Activated CD4-positive, alpha-beta T cell treated with anti-CD3 and anti-CD28 coated beads for 1 hour (primary cell): Measurements from ENCODE around the gene PRR32.
"Not testable (repeated sequence)": the region's sequence is repeated elsewhere in the genome, so short reads cannot be mapped to it uniquely, and the experiment has no call there.

Experiments used
- DNase-seq: peaks from one replicate; pipeline ENCODE4 v3.0.0-alpha.2; 2020

PRR32 gene, protein sequence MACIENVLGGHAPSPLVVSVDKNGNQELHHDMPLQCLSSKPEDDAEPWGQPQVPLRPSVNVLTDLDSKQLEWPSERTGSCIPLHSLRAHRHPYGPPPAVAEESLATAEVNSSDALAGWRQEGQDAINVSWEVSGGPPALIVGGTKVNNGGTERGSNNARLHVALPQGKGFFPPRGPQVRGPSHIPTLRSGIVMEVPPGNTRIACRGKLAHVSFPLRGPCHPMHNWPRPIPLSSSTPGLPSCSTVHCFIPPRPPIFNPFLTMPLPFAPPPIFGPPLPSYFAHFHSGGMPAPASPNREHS

DNA sequence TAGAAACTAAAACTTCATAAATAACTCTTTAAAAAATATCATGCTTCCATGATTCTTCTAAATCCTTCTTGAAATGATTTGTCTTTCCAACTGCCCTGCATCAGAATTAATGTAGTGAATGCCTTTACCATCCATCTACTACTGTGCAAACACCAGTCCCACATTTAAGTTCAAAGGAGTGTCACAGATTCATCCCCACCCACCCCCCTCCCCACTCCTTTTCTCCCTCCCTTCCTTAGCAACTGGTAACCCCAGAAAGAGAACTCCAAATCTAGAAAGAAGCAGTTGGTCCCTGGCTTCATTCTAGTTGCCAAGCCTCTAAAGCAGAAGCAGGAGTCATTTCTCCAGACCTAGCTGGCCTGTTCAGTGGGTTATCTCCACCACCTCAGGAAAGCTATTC is at the start of gene PRR32:
Gene PRR32 (plus strand): TSS at position 301 of the 400 bp plus-strand sequence. CDS start 115 bp downstream, outside the sequence.
- DNase-seq: no peak

DNA sequence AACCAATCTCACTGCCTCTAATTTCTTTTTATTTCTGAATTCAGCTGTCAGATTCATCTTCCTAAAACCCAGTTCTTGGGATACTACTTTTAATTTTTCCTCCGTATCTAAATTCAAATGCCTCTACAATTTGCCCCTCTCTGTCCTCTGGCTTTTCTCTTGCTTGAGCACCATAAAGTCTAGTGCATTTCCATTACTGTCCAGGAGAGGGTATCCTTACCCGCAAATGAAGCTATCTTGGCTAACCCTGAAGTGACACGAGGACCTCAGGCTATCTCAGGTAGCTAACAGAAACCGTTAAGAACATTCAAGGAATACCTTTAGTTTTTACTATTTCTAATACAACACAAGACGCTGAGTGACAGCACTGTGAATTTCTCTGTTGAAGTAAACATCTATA is 49.4 kb upstream of the PRR32 start:
- no peak for DNase-seq

DNA sequence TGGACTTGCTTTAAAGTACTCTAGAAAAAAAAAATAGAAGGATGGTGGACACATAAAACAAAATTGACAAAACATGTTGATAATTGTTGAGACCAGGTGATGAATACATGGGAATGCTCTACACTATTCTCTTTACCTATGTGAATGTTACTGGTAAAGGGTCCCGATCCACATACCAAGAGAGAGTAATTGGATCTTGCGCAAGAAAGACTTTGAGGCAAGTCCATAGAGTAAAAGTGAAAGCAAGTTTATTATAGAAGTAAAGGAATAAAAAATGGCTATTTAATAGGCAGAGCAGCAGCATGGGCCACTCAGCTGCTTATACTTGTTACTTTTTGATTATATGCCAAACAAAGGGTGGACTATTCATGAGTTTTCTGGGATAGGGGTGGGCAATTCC is 34.0 kb upstream of the PRR32 start:
- DNase-seq: no peak

DNA sequence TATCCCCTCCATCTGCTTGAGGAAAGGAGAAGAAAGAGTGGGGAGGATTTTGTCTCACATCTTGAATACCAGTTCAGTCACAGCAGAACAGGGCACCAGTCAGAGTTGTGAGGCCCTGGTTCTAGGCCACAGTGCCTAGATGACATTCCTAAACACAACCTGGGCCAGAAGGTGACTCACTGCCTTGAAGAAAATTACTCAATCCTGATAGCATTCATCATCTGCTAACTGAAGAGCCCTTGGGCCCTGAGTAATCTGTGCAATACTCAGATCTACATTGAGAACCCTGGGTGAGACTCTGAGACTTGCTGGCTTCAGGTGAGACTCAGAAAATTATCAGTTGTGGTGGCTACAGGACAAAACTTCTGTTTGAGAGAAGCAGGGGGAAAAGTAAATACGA is 20.5 kb upstream of the PRR32 start:
- no peak for DNase-seq

DNA sequence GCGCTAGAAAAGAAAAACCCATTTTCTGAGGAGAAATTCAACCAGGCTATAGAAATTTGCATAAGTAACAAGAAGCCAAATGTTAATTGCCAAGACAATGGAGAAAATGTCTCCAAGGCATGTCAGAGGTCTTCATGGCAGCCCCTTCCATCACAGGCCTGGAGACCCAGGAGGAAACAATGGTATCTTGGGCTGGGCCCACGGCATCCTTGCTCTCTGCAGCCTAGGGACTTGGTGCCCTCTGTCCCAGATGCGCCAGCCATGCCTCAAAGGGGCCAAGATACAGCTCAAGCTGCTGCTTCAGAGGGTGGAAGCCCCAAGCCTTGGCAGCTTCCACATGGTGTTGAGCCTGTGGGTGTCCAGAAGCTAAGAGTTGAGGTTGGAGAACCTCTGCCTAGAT is 12.7 kb upstream of the PRR32 start:
- DNase-seq: not testable (repeated sequence)

DNA sequence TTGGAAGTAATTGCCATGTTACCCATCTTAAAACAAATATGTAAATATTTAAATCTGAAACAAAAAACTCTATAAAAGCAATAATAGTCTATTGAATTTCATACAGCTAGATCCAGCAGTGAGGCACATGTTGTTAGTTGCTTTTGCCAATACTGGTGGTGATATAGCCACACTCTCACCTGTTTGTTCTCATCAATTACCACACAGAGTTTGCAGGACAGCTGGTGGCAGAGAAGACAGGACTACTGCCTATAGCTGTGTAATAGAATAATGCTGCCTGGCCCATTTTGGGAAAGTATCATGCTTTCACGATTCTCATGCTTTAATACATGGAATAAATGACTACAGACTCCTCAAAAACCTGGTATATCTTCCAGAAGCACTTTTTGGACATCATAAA is 3.7 kb upstream of the PRR32 start:
- DNase-seq: no peak

DNA sequence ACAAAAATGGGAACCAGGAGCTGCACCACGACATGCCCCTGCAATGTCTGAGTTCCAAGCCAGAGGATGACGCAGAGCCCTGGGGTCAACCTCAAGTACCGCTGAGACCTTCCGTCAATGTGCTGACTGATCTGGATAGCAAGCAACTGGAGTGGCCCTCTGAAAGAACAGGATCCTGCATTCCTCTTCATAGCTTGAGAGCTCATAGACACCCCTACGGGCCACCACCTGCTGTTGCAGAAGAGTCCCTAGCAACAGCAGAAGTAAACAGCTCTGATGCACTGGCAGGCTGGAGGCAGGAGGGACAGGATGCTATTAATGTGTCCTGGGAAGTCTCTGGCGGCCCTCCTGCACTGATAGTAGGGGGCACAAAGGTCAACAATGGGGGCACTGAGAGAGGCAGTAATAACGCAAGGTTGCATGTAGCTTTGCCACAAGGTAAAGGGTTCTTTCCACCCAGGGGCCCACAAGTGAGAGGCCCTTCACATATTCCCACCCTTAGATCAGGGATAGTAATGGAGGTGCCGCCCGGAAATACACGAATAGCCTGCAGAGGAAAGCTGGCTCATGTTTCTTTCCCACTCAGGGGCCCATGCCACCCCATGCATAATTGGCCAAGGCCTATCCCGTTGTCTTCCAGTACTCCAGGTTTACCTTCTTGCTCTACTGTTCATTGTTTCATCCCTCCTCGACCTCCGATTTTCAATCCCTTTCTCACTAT is 1.3 kb downstream of the PRR32 start:
- DNase-seq: no peak

DNA sequence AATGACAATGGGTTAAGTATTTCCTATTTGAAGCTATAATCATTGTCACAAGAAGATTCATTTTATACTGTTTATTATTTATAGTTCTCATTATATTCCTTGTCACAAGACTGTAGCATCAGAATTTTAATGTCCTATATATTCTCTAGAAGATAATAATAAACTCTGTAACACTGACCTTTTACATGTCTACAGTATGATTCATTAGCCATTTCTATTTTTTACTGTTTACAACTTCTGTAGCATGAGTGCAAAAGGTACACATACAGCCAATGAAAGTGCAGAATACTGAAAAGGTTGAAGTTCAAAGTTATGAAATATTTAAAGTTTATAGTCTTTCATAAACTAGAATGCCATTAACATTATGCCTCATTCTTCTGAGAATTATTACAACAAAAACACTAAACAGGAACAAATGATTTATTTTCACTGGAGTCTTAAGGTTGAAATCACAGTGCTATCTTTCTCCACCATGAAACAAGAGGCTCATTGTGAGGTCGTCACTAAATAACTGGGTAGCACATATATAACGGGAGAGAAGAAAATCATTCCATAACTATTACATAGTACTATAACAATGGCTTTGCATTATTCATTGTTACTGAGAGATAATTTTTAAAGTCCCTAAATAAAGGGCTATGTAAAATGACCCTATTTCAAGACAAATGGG is 4.9 kb downstream of the PRR32 start:
- no peak for DNase-seq

DNA sequence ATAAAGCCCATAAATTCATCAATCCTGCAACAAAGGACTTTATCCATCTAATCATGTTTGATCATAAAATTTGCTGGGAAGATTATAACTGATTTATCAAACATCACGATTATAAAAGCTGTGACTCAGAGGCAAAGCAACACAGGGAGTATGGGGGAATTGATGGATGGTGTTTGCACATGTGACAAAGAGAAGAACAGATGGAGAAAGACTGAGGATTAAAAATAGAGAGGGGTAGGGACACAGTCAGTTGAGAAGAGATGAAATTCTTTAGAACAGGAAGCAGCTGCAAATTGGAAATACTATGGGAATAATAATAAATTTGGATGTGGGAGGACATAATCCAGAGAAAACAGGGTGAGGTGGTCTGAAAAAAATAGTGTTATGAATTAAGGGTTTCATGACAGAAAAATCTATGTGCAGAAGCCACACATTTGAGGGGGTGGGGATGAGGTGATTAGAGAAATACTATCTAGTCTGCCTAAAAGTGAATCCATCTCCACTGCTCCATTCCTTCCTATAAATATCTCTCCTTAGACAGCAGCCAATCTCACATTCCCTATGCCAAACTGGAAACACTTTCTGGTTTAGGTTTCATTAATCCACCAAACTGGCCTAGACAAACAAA is 6.2 kb downstream of the PRR32 start:
- DNase-seq: no peak

DNA sequence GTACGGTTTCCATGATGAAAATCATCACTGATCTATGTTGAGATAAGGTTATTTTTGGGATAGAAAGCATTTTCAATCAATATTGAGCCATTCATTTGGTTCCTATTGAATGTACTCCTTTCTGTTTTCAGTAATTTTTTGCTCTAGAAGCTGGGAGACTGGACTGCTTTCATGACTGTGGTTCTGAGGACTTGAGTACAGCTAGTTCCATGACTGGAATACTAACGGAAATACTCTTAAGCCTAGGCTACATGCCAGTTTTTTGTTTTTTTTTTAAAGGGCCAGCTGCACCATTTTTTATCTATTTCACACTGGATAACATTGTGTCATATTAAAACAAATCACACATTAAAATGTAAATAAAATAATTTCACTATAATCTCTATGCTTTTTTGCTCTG is 16.7 kb downstream of the PRR32 start:
- DNase-seq: no peak

DNA sequence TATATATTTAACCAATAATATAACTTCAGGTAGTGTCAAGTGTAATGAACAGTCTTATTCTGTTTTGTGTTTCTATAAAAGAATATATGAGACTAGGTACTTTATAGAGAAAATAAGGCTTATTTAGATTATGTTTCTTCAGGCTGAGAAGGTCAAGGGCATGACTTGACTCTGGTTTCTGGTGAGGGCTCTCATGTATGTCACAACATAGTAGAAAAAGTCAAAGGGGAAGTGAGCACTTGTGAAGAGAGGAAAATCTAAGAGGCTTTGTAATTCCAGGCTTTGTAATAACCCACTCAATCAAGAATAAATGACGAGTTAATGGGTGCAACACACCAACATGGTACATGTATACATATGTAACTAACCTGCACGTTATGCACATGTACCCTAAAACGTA is 27.6 kb downstream of the PRR32 start:
- DNase-seq: no peak

DNA sequence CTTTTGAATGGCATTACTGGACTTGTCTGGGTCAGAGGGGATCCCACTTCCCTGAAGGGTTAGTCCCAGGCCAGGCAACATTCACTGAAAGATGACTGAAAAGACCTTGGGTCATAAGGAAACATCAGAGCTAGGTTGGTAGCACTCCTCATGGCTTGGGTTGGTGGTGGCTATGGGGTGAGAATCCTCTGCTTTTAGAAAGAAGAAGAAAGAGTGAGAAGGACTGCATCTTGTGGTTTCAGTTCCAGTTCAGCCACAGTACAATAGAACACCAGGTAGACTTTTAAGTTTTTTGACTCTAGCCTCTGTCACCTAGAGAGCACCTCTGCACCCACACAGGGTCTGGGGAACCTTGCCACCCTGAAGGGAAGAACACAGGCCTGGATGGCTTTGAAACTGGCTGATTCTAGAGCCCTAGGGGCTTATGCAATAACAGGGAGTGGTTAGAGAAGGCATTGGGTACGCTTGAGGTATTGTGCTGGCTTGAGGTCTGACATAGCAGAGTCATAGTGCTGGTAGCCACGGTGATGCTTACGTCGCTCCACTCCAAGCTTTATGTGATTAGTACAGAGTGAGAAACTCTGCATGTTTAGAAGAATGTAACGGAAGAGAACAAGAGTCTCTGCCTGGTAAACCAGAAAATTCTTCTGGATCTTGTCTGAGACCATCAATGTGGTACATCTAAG is 36.5 kb downstream of the PRR32 start:
- DNase-seq: no peak
